ENCODE measurements around the gene ZNF668. TPM values are rescaled to one million over a fixed set of nuclear protein-coding genes. Genes with fewer than 3 reads are reported as not detected.

ZNF668 gene
- total RNA-seq, 1 donor from 2014 or later, result 23.1 TPM

DNA sequence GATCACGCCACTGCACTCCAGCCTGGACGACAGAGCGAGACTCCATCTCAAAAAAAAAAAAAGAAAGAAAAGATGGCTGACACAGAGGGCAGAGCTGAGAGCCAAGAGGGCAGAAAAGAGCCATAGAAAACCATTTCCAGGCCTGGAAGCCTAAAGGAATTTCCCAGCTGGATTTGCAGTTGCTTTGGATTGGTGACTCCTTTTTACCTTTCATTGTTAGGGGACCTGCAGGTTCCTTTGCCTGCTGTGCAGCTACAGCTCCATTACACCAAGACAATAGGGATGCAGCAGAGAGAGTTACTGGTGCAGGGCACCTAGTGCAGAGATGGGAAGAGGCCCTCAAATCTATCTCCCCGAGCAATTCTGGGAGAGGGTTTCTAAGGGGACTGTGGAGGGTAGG lies 18.4 kb downstream of the ZNF668 start:
- TF ChIP-seq, protein P1, sequence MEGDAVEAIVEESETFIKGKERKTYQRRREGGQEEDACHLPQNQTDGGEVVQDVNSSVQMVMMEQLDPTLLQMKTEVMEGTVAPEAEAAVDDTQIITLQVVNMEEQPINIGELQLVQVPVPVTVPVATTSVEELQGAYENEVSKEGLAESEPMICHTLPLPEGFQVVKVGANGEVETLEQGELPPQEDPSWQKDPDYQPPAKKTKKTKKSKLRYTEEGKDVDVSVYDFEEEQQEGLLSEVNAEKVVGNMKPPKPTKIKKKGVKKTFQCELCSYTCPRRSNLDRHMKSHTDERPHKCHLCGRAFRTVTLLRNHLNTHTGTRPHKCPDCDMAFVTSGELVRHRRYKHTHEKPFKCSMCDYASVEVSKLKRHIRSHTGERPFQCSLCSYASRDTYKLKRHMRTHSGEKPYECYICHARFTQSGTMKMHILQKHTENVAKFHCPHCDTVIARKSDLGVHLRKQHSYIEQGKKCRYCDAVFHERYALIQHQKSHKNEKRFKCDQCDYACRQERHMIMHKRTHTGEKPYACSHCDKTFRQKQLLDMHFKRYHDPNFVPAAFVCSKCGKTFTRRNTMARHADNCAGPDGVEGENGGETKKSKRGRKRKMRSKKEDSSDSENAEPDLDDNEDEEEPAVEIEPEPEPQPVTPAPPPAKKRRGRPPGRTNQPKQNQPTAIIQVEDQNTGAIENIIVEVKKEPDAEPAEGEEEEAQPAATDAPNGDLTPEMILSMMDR (IDR thresholded peaks at IDR 0.05; ENCODE audit: insufficient read depth, low read length, poor library complexity, severe bottlenecking), result no peak

DNA sequence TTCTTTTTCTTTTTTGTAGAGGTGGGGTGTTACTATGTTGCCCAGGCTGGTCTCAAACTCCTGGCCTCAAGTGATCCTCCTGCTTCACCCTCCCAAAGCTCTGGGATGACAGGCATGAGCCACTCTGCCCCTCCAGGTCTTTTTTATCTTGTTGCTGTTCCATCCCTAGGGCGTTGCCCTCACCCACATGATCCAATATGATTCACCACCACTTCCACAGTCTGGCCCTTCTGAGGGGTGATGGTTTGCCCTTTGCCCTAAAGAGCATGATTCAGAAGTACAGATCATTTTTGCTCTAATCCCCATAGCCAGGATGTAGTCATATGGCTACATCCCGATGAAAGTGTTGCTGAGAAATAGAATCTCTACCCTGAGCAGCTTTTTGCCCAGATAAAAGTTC lies 21.9 kb downstream of the ZNF668 start:
- no peaks in the 10 kb centered on the region for H3K27me3 ChIP-seq (ENCODE audit: control insufficient read depth, insufficient read depth, low read length)
- TF ChIP-seq, protein P1 (IDR thresholded peaks at IDR 0.05; ENCODE audit: insufficient read depth, low read length, poor library complexity, severe bottlenecking), result no peak
- peak; percentile 84 for DNase-seq (ENCODE audit: low read depth)
- no peak overlapping the region for H3K4me3 ChIP-seq (ENCODE audit: low read depth, low read length)
- H3K36me3 ChIP-seq (ENCODE audit: control insufficient read depth, insufficient read depth, low read length), result no peaks in the 10 kb centered on the region

More for the DNA sequence above, 18.4 kb downstream of the ZNF668 start:
- no peaks in the 10 kb centered on the region for H3K27me3 ChIP-seq (ENCODE audit: control insufficient read depth, insufficient read depth, low read length)
- H3K4me3 ChIP-seq (ENCODE audit: low read depth, low read length), result no peak overlapping the region
- no peak for DNase-seq (ENCODE audit: low read depth)
- H3K36me3 ChIP-seq (ENCODE audit: control insufficient read depth, insufficient read depth, low read length), result no peaks in the 10 kb centered on the region

DNA sequence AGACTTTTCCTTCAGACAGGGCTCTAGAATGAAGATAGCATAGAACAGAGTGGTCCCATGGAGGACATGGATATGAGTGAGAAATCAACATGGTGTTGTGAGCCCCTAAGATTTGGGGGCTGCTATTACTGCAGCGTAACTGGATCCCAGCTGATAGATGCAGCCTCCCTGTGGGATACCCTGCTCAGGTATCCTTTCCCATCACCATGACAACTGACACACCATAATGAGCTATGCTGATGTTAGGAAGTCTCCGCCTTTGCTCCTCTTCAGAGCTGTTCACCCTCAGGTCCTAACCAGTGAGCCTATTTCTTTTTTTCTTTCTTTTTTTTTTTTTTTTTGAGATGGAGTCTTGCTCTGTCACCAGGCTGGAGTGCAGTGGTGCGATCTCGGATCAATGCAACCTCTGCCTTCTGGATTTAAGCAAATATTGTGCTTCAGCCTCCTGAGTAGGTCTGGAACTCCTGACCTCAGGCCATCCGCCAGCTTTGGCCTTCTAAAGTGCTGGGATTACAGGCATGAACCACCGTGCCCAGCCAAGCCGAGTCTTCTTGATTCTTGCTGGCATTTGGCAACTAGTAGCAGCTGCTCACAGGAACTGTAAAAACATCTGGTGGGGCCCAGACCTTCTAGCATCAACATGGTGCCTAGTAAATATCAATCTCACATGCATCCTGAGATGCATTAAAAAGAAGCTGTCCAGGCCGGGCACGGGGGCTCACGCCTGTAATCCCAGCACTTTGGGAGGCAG lies 23.6 kb downstream of the ZNF668 start:
- TF ChIP-seq, protein P1 (IDR thresholded peaks at IDR 0.05; ENCODE audit: insufficient read depth, low read length, poor library complexity, severe bottlenecking), result no peak
- H3K36me3 ChIP-seq (ENCODE audit: control insufficient read depth, insufficient read depth, low read length), result no peaks in the 10 kb centered on the region
- DNase-seq (ENCODE audit: low read depth), result no peak
- H3K4me3 ChIP-seq (ENCODE audit: low read depth, low read length), result no peak overlapping the region
- H3K27me3 ChIP-seq (ENCODE audit: control insufficient read depth, insufficient read depth, low read length), result no peaks in the 10 kb centered on the region

DNA sequence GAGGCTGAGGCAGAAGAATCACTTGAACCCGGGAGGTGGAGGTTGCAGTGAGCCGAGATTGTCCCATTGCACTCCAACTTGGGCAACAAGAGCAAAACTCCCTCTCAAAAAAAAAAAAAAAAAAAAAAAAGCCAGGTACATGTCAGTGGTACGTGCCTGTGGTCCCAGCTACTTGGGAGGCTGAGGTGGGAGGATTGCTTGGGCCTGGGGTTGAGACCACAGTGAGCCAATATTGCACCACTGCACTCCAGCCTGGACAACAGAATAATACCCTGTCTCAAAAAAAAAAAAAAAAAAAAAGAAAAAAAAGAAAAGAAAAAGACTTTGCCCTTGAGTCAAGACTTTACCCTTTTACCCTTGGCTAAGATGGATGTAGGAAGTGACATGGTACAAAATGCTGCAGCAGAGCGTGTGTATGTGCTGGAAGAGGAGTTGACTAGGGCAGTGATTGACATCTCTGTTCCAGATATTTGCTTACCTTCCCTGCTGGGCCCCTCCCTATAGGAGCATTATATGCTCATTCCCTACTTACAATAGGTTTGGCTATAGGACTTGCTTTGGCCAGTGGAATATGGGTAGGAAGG lies 30.1 kb downstream of the ZNF668 start:
- H3K4me3 ChIP-seq (ENCODE audit: low read depth, low read length), result no peak overlapping the region
- DNase-seq (ENCODE audit: low read depth), result no peak
- no peaks in the 10 kb centered on the region for H3K27me3 ChIP-seq (ENCODE audit: control insufficient read depth, insufficient read depth, low read length)
- TF ChIP-seq, protein P1 (IDR thresholded peaks at IDR 0.05; ENCODE audit: insufficient read depth, low read length, poor library complexity, severe bottlenecking), result no peak
- H3K36me3 ChIP-seq (ENCODE audit: control insufficient read depth, insufficient read depth, low read length), result no peaks in the 10 kb centered on the region

DNA sequence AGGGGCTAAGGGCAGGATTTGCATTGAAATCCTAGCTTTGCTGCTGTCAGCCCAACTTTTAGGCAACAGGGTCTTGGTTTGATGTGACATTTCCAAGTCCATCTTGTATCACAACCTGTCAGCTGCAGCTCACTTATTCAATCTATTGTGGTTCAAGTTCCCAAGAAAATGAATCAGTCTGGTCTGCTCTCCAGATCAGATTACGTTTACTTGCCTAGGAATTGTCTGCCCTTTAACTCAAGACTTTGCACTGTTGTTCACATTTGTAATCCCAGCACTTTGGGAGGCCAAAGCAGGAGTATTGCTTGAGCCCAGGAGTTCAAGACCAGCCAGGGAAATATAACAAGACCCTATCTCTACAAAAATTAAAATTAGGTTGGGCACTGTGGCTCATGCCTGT lies 30.7 kb downstream of the ZNF668 start:
- H3K36me3 ChIP-seq (ENCODE audit: control insufficient read depth, insufficient read depth, low read length), result no peaks in the 10 kb centered on the region
- H3K27me3 ChIP-seq (ENCODE audit: control insufficient read depth, insufficient read depth, low read length), result no peaks in the 10 kb centered on the region
- no peak for DNase-seq (ENCODE audit: low read depth)
- no peak overlapping the region for H3K4me3 ChIP-seq (ENCODE audit: low read depth, low read length)
- TF ChIP-seq, protein P1 (IDR thresholded peaks at IDR 0.05; ENCODE audit: insufficient read depth, low read length, poor library complexity, severe bottlenecking), result no peak

All from kidney epithelial cell (primary cell).